AG08395 (cell line): ENCODE data around the gene TAC4.
A peak's percentile ranks its signal among the peaks of the same experiment; 100 is the strongest.

Experiments used
- DNase-seq: peaks from one replicate; pipeline ENCODE4 v3.0.0; 2012; ENCODE audit warnings: mixed read lengths, low spot score

The TAC4 gene

DNA sequence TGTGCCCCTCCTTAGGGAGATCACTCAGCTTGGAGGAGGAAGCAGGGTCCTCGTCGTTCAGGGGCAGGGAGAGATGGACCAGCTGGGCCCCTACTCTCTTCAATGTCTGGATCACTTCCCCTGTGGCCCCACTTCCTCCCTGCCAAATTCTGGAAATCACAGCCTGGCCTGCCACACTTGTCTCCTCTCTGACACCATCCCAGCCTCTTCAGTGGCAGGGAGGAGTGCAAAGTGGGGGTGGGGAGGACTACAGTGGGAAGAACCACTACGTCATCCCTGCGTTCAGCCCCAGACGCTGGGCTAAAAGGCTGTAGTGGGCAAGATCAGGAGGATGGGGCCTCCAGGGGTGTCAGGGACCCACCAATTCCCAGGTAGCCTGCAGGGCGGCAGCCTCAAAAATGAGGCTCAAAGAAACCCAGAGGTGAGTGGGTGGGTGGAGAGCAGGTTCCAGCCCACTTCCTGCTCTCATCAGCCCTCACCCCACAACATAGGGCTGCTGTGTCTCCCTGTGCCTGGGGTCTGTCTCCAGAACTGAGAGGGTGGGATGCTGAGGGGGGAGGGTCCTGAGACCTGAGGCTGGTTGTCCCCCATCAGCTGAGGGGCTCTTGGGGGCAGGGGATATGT, 25.0 kb upstream of the TAC4 start:
- no peak for DNase-seq

DNA sequence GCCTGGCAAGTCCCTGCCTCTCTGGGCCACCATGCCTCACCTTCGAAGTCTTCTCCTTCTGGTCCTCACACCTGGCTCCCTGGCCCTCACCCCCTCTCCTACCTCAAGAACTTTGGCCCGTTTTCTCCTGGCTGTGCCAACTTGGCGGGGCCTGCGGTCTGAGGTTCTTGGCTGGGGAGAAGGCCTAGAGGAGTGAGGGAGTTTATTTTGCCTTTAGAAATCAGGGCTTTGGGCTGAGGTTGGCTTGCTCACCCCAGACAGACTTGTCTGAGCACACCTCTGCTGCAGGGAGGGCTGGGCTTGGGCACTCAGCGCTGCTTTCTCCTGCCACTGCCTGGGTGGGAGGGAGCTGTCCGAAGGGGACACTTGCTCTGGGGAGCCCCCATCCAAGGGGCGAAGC, 23.3 kb upstream of the TAC4 start:
- DNase-seq = no peak

DNA sequence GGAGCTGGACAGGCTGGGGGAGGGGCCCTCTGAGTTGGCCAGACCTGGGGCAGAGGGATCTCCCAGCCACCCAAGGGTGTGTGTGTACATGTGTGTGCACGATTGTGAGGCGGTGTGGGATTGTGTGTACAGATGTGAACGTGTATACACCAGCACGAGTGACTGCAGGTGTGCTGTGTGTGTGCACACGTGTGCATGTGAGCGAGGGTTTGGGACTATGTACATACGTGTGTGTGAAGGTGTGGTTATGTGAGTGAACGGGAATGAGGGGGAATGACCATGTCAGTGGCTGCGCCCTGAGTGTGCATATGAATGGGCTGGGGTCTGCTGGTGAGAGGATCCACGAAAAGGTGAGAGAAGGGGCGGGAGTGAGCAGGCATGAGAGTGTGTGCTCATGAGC, 22.4 kb upstream of the TAC4 start:
- DNase-seq = no peak

DNA sequence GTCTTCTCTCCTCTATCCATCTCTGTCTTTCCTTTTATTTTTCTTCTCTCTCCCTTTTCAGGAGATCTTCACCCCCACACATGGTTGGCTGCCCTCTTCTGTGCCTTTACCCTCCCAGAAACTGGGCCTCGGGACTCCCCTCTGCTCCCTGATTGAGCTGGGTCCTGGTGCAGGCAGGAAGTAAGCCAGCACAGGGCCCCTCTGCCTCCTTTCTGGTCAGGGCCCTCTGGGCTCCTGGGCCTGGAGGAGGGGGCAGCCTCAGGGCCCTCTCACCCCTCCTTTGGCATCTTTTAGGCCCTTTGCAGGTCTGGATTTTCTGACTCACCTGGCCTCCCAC, 21.1 kb upstream of the TAC4 start:
- DNase-seq = no peak

DNA sequence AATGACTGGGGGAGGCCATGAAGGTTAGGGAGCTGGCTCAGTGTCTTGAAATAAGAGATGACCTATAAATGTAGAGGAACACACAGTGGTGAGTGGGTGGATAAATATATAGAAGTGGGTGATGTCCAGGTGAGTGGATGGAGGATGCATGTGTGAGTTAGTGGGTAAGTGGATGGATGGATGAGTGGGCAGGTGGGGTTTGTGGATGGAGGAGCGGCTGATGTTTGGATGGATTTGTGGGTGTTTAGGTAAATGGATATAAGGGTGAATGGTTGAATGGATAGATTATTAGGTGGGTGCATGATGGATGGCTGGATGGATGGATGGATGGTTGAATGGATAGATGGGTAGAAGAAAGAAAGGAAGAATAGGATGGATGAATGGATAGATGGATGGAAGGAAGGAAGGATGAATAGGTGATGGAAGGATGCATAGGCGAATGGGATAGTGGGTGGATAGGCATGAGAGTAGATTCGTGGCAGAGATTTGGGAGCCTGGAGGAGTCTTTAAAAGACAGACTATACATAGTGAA, 19.1 kb upstream of the TAC4 start:
- DNase-seq = no peak

DNA sequence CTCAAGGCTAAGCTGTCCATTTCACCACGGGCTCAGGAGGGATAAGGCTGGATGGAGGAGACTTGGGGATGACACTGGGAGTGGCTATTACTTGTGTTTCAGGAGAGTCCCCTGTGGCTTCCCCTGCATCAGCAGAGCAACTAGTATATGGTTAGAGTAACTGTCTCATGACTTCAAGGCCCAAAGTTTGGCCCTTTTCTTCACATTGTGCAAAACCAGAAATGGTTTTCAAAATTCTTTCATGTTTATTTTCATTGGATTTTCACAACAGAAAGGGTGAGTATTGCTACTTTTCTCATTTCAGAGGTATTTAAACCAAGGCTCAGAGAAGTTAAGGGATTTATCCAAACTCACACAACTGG, 18.1 kb upstream of the TAC4 start:
- no peak for DNase-seq

DNA sequence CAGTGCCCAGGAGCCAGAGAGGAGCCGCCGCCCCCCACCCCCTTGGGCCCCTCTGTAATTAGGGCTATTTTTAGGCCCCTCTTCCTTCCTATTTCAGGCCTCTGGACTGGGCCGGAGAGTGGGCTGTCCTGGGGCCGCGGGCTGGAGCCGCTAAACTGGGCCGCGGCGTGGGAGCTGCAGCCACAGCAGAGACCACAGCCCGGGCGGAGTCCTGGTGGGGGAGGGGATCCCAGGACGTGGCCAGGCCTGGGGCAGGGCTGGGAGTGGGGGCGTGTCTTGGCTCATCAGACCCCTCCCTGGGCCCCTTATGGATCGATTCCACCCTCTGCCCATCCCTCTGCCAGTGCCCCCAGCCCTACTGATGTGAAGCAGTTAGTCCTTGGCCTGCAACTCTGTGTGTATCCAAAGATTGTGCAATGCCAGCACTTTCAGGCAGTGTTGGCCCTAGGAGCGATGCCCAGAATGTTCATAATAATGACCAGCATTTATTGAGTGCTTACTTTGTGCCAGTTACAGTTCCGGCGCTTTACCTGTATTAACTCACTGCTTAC, 15.0 kb upstream of the TAC4 start:
- DNase-seq = no peak

DNA sequence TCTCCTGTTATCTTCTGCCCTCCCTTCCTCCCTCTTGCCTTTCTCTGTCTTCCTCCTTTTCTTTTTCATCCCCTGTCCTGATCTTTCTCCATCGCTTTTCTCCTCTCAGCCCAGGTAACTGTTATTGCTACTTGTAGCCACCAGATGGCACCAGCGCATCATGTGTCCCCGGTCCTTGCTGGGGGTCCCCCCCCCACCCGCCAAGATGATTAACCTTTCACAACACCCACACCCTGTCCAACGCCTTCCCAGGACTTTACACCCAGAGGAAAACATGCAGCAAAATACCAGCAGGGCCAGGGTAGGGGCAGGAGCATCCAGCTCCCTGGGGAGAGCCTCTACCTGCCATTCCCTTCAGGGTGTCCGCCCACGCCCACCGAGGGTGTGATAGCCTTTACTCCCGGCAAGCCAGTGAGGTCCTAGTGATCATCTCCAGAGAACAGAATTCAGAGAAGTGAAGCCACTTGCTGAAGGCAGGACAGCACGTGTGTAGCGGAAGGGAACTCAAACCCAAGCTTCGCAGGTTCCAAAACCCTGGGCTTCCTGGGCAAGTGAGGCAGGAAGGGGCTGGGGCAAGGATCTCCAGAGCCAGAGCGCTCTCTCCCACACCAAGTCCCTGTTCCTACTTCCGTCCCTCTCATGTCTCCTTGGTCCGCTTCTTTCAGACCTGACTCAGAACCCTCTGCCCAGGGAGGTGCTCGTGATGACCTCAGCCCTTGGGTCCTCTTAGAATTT, 13.4 kb upstream of the TAC4 start:
- DNase-seq = peak; percentile 78

DNA sequence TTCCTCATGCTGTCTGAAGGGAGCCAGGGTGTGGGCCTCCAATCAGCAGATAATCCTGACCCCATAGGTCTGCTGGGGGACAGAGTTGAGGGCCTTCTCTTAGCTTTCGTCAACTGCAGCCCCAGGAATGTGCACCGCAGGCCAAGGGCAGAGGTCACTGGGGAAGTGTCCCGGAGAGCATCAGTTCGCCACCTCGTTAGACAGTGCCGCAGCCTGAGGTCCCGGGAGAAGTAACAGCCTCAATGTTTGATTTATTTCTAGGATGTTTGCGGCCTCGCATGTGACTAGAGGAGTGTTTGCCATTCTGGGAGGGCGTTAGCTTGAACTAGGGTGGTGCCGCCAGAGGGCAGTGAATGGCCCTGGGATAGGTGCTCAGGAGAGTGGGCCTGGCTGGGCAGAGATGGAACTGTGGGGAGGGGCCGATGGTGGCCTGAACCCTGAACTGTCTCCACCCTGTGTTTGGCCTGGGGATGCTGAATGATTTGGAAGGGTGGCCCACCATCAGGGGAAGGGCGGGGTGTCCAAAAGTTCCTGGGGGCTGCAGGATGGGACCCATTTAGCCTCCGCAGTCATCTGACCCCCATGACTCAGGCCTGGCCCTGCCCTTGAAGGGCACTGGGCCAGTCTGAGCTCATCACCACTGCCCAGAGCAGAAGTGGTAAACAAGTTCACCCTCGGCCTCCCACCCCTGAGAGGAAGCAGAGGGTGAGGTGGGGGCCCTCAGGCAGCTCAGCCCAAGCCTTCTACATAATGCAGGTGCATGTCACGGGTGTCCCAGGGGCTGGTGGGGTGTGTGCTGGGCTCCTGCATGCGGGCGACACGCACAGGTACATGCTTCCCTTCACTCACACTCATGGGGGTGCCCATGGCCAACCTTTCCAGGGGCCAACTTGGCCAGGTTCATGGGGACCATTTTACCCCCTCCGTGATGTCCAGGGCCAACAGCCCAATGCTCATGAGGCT, 12.4 kb upstream of the TAC4 start:
- no peak for DNase-seq

DNA sequence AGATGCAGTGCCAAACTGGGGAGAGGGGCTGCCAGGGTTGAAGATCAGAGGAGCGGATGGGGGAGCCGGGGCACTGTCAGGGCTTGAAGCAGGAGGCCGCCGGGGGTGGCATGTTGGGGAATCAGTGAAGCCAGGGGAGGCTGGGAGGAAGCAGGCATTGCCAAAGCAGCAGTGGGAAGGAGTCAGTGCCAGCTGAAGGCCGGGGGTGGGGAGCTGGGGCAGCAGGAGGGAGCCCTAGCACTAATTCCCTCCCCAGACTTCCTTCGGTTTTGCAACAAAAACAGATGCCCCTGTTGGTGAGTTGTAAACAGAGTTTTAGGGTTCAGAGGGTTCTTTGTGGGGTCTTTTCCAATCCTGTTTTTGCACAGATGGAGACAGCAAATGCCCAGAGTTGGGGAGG, 10.9 kb upstream of the TAC4 start:
- no peak for DNase-seq

DNA sequence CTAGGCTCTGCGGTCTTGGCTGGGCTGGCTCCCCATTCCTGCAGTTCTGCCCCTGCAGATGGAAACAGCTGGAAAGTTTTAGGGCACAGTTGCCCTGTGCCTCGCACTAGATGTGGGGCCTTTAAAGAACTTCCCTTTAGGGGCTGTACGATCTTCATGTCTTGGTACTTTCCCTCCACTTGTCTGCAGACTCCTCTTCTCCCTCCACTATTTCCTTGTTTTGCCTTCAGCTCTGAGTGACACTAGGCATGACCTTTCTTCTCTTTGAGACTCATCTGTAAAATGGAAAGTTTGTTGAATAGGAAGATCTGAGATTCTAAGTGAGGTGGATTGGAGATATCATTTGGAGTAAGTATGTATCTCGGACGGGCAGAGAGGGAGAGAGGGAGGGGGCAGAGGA, 6.3 kb upstream of the TAC4 start:
- no peak for DNase-seq

DNA sequence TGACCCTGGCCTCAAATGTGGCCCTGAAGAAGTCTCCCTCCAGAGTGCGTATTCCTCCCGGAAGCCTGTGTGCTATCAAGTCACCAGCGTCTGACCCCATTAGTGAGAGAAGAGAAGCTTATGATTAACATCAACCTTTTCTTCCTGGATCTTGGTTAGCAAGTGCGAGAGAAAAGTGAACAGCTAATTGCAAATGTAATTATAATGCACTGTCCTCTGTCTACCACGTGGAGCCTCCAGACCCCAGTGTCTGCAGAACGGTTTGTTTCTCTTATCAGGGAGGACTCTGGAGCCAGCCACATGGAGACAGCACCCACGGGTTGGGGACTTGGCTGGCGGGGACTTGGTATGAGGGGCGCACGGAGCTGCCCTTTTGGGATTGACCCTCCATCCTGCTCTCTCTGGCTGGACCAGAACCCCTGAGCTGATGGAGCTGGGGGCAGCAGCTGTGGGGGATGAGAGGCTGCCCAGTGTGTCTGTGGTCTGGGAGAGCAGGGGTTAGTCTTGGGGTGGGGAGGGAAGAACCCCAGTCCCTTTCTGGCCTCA, 5.7 kb upstream of the TAC4 start:
- no peak for DNase-seq

DNA sequence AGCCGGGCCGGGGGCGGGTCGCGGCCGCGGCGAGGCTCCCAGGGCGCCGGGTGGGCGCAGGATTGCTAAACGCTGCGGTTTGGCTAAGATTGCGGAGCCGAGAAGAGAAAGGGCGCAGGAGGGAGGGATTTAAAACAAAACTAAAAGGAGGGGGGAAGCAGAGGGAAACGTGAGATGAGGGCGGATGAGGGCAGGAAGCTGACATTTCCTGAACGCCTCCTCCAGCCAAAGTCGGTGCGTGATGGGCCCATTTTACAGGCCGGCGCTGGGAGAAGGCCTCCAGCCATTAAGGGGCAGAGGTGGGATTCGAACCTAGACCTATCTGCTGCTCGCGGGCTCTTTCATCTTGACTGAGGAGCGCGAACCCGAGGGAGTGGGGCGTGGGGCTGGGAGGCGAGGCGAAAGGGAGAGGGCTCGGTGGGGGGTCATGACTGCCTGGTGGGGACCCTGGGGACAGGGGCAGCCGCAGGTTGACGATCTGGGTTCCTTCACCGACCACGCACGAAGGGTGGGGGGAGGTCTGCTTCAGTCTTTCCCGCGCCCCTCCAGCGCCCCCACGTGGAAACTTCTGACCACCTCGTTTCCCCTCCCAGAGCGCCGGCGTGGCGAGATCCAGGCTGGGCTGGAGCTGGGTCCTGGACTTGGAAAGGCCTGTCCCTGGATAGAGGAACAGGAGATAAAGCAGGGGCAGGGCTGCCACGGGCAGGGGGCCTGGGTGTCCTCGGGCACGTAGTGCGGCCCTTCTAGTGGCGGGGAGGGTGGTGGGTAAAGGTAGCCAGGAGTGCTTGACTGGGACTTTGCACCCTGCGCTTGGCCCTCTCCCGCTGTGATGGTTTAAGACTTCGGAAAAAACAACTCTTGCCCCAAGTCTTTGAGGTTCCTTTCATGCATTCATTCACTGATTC, 3.8 kb upstream of the TAC4 start:
- peak; percentile 74 for DNase-seq

DNA sequence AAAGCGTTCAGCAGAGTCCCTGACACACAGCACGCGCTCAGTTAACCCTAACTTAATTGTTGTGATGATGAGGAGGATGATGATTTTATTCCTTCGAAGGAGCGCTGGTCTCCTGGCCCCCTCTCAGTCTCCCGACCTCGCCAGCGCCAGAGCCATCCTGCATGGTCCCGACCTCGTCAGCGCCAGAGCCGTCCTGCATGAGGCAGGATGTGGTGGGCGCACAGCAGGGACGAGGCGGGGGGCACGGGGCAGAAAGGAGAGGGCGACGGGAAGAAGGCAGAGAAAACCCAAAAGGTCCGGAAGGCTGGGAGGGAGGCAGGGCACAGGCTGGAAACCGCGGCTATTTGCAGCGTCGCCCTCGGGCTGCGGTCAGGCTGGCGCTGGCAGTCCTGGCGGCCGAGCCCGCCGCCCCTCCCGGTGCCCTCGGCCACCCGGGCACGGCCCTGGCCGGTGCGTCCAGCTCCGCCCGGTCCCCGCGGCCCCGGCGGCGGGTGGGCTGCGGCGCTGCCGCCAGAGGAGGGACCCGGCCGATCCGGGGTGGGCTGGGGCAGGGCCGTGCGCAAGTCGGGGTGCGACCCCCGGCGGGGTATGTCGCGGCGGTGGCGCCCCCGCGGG, 3.0 kb upstream of the TAC4 start:
- peak; percentile 42 for DNase-seq

DNA sequence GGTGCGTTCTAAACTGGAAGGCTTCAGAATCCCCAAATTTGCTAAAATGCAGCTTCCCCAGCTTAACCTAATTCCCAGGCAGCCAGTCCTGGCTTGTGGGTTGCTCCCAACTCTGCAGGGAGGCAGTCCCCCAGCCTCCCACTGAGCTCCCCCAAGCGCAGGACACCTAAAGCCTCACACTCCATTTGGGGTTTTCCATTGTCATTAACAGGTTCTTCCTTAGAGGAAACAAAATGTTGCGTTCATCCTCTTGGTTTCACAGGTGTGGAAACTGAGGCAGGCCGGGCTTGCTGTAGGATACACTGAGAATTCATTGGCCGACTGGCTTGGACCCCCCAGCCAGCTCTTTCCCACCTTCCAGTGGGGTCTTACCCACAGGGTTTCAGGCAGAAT, 2.3 kb upstream of the TAC4 start:
- no peak for DNase-seq

DNA sequence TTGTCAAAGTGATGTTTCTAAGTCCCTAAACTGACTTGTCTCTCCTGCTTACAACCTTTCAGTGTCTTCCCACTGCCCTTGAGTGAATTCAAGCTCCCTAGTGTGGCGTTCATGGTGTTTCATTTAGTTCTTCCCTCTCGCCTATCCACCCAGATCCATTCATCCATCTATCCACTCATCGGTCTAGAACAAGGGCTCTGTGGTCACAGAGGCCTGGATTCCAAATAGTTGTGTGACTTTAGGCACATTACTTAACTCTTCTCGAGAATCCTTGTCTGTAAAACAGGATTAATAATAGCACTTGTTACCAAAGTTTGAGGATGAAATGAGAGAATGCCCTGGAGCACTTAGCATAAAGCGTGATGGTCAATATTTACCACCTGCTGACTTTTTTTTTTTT, 870 bp upstream of the TAC4 start:
- no peak for DNase-seq

DNA sequence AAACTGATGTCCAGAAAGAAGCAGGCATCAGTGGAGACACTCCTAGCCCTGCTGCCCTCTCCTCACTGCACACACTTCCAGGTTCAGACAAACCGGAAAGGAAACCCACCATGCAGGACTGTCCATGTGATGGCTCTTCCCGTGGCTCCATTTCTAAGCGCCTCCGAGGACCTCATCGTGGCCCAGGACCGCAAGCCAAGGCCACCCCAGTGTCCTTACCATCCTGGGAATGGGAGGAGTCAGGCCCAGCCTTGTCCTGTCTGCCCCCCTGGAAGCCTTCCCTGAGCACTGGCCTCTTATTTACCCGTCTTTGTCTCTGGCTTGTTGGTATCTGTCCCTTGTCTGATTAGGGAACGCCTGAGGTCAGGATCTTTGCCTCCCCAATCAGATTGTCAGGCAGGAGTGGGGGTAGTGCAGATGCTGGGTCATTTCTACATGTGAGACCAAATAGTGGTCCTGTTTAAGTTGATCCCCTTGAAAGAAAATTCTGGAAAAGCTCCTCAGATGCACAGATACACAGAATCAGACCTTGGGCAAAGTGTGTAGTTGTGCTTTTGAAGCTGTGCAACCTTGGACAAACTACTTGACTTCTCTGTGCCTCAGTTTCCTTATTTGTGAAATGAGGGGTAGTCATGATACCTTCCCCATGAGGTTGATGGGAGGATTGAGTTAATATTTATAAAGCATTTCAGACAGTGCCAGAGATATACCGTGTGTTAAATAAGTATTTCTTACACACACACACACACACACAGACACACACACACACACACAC, 744 bp downstream of the TAC4 start:
- DNase-seq = no peak

DNA sequence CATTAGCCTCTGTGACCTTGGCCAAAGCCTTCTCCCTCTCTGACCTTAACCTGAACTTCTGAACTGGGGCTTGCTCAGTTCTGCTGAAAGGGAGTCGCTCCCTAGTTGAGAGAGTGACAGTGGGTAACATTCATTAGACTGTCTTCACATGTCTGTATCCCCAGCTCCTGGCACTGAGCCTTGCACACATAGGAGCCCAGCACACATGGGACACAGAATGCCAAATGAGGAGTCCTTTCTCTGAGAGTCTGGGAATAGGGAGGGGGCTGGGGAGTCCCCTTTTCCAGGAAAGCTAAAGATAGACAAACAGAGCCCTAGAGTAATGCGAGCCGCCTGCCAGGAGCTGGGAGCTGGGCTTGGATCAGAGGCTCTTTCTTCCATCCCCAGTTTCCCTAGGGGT, 2.5 kb downstream of the TAC4 start:
- no peak for DNase-seq

DNA sequence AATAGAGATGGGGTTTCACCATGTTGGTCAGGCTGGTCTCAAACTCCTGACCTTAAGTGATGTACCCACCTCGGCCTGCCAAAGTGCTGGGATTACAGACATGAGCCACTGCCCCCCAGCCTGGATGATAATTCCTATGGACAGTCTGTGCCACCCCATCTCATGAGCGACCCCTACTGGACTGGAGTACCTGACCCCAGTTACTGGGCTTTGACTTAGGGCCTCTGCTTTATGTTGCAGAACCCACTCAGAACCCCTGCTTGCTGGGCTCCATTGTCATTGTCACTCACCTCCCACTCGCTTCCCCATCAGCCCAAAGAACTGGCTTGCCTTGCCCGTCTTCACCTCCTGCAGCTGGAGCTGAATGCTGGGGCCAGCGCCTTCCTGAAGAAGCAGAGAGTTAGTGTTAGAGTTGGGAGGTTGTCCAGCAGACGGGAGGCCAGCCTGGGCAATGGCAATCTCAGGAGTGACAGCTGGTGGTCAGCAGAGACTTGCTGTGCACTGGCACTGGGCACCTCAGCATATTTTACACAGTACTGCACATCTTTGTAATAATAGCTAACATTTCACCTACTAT, 4.0 kb downstream of the TAC4 start:
- no peak for DNase-seq

DNA sequence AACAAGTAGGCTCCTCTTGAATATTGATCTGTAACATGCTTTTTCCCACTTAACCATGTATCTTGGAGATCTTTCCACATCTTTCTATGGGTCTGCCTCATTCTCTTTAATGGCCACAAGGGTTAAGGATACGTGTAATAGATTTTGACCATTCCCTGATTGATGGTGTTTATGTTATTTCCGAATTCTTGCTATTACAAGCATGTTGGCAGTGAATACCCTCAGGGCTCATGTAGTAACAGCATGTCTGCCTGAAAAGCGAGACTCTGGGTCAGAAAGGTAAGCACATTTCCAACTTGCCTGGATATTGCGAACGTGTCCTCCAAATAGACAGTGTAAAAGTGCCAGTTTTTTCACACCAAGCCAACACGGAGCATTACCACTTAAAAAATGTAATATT, 5.0 kb downstream of the TAC4 start:
- DNase-seq = no peak
